Measurements from ENCODE around the gene FANCD2.

GRCh38 chr3:10145685-10146084 lies 119.4 kb downstream of the FANCD2 start:
- TF ChIP-seq CTCF (conservative IDR thresholded peaks at IDR 0.05) (no peak), EZH2 (IDR thresholded peaks at IDR 0.05; ENCODE audit: low read depth) (no peak)
